B cell (primary cell): ENCODE measurements around the gene PLA2G2D.

Experiments
- EZH2 ChIP-seq: IDR thresholded peaks from 2 replicates; pipeline ENCODE4 v1.6.1; 2012; ENCODE audit warnings: borderline replicate concordance, low read depth, mild to moderate bottlenecking, moderate library complexity, low read length; ENCODE audit not compliant: insufficient read depth, poor library complexity, severe bottlenecking
- TF ChIP-seq, protein P1 (sequence below): fragments of 200-600 bp; IDR thresholded peaks from one replicate; pipeline ENCODE4 v1.8.0; 2022; ENCODE audit warnings: antibody characterized with exemption, mild to moderate bottlenecking

DNA sequence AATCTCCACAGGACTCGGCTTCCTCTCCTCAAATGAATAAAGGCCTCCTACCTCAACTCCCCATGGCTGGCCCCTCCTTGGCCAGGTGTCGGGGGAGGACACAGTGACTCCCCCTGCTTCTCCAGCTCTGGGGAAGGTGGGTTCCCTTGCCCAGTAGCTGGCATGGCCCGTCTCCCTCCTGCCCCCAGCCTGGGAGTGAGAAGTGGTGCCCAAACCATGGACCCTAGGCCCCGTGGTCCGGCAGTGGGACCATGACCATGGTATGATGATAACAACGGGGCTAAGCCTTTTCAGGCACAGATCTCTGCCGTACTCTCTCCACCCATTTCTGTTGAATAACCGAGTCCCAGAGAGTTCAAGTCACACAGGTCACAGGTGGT lies 31.0 kb upstream of the PLA2G2D start:
- TF ChIP-seq, protein P1, sequence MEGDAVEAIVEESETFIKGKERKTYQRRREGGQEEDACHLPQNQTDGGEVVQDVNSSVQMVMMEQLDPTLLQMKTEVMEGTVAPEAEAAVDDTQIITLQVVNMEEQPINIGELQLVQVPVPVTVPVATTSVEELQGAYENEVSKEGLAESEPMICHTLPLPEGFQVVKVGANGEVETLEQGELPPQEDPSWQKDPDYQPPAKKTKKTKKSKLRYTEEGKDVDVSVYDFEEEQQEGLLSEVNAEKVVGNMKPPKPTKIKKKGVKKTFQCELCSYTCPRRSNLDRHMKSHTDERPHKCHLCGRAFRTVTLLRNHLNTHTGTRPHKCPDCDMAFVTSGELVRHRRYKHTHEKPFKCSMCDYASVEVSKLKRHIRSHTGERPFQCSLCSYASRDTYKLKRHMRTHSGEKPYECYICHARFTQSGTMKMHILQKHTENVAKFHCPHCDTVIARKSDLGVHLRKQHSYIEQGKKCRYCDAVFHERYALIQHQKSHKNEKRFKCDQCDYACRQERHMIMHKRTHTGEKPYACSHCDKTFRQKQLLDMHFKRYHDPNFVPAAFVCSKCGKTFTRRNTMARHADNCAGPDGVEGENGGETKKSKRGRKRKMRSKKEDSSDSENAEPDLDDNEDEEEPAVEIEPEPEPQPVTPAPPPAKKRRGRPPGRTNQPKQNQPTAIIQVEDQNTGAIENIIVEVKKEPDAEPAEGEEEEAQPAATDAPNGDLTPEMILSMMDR: no peak
- no peak for TF ChIP-seq EZH2
